Measurements from ENCODE around the gene MS4A15. TPM values are rescaled to one million over a fixed set of nuclear protein-coding genes. Genes with fewer than 3 reads are reported as not detected.

The MS4A15 gene
- total and polyA plus RNA-seq, 9 of the 15 experiments (the other 6 are each of a cell fraction or from before 2014, with no cell fraction given) = not detected

DNA sequence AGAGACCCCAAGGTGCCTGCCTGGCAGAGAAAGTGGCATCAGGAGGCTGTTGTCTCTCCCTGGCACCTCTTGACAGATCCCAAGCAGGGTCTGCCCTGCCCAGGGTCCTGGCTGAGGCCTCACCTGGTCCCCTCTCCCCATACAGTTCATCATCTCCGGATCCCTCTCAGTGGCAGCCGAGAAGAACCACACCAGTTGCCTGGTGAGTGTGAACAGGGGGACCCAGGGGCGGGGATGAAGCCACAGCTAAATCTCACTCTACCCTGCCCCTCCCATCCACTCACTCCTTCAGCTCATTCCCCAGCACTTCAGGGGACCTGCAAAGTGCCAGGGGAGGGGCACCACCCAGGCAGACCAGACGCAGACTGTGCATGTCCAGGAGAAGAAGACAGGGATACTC lies 14.5 kb downstream of the MS4A15 start:
- Histone ChIP-seq H3K27ac (ENCODE audit: extremely low read depth, low read depth, low read length) (no peak overlapping the region), H3K4me2 (ENCODE audit: insufficient read depth, low read length) (no peak overlapping the region), H2AFZ (ENCODE audit: low read depth, low read length) (no peak overlapping the region), H3K9me3 (replicated peaks; ENCODE audit: control insufficient read depth, insufficient read depth, low read depth, low read length) (no peaks in the 10 kb centered on the region), H3K4me3 (no peak overlapping the region), H3K27me3 (ENCODE audit: control insufficient read depth in 2 of 2, insufficient read depth in 2 of 2, low read length in 2 of 2) (peaks cover 40 to 77% of the 10 kb centered on the region in 2 experiments), H3K79me2 (ENCODE audit: control insufficient read depth, insufficient read depth, low read length) (no peaks in the 10 kb centered on the region), H3K9me1 (ENCODE audit: control insufficient read depth, insufficient read depth, low read length) (no peaks in the 10 kb centered on the region), H4K20me1 (replicated peaks; ENCODE audit: control insufficient read depth, insufficient read depth, low read length) (peaks cover 6% of the 10 kb centered on the region; the same call in 1 of the 2 replicates), H3K4me1 (replicated peaks in 1 of 2; ENCODE audit: control insufficient read depth in 2 of 2, insufficient read depth in 2 of 2, low read length in 2 of 2) (peaks cover 0 to 20% of the 10 kb centered on the region in 2 experiments; a peak in 1 of 5 replicates), H3K9ac (ENCODE audit: insufficient read depth in 1 of 2, low read depth in 2 of 2, low read length in 2 of 2) (no peak overlapping the region), H3K36me3 (ENCODE audit: control insufficient read depth, insufficient read depth, low read length) (no peaks in the 10 kb centered on the region)
- BruUV-seq (replicated peaks) = no TSS peak
- intact Hi-C loops (cut with micrococcal nuclease) = no loop called here
- CTCF ChIA-PET (ENCODE audit: low intra/inter-chr PET ratio) = no interaction called here
- TF ChIP-seq MIER1 (IDR thresholded peaks at IDR 0.05; ENCODE audit: low read depth) (no peak), ZBTB7A (IDR thresholded peaks at IDR 0.05; ENCODE audit: borderline replicate concordance, control insufficient read depth, low read depth, low read length) (no peak), GATAD2B (IDR thresholded peaks at IDR 0.05; ENCODE audit: borderline replicate concordance) (no peak), CXXC5 (CRISPR knock-in tag; IDR thresholded peaks at IDR 0.05) (no peak), ZNF592 (IDR thresholded peaks at IDR 0.05) (no peak), PHB2 (IDR thresholded peaks at IDR 0.05; ENCODE audit: low read depth) (no peak), ZNF780A (CRISPR knock-in tag; IDR thresholded peaks at IDR 0.05) (no peak), IFI16 (CRISPR knock-in tag; IDR thresholded peaks at IDR 0.05) (no peak), HMG20B (CRISPR knock-in tag; IDR thresholded peaks at IDR 0.05) (no peak), ID3 (CRISPR knock-in tag; IDR thresholded peaks at IDR 0.05) (no peak), ID3 (tag; IDR thresholded peaks at IDR 0.05) (no peak), ZNF184 (CRISPR knock-in tag; IDR thresholded peaks at IDR 0.05) (no peak)
- TF ChIP-seq, protein P1, sequence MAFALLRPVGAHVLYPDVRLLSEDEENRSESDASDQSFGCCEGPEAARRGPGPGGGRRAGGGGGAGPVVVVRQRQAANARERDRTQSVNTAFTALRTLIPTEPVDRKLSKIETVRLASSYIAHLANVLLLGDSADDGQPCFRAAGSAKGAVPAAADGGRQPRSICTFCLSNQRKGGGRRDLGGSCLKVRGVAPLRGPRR (CRISPR knock-in tag; IDR thresholded peaks at IDR 0.05) = no peak
- TF ChIP-seq, protein P2, sequence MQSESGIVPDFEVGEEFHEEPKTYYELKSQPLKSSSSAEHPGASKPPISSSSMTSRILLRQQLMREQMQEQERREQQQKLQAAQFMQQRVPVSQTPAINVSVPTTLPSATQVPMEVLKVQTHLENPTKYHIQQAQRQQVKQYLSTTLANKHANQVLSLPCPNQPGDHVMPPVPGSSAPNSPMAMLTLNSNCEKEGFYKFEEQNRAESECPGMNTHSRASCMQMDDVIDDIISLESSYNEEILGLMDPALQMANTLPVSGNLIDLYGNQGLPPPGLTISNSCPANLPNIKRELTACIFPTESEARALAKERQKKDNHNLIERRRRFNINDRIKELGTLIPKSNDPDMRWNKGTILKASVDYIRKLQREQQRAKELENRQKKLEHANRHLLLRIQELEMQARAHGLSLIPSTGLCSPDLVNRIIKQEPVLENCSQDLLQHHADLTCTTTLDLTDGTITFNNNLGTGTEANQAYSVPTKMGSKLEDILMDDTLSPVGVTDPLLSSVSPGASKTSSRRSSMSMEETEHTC (IDR thresholded peaks at IDR 0.05) = no peak
- TF ChIP-seq, protein P3, sequence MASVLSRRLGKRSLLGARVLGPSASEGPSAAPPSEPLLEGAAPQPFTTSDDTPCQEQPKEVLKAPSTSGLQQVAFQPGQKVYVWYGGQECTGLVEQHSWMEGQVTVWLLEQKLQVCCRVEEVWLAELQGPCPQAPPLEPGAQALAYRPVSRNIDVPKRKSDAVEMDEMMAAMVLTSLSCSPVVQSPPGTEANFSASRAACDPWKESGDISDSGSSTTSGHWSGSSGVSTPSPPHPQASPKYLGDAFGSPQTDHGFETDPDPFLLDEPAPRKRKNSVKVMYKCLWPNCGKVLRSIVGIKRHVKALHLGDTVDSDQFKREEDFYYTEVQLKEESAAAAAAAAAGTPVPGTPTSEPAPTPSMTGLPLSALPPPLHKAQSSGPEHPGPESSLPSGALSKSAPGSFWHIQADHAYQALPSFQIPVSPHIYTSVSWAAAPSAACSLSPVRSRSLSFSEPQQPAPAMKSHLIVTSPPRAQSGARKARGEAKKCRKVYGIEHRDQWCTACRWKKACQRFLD (CRISPR knock-in tag; IDR thresholded peaks at IDR 0.05) = no peak
- WGBS (ENCODE audit: insufficient coverage, low coverage, missing lambda C conversion rate) = 0% methylated on average over 4 of the region's 4 CpGs
- no peak for FAIRE-seq
- ATAC-seq = no peak
- POLR2A ChIA-PET = interaction anchor here (0.9 kb wide), 1 partner anchor 116 kb away, joined by 4 read pairs; no protein-coding TSS in a partner anchor
- no peak for DNase-seq (ENCODE audit: extremely low read depth in 1 of 4, low spot score in 3 of 4)
- in situ Hi-C loops (cut with MboI) = no loop called here

Data from K562 (cell line).